Measurements from ENCODE around the gene CELA3B.
A peak's percentile ranks its signal among the peaks of the same experiment; 100 is the strongest.
"Not testable (repeated sequence)": the region's sequence is repeated elsewhere in the genome, so short reads cannot be mapped to it uniquely, and the experiment has no call there.

Gene CELA3B

DNA sequence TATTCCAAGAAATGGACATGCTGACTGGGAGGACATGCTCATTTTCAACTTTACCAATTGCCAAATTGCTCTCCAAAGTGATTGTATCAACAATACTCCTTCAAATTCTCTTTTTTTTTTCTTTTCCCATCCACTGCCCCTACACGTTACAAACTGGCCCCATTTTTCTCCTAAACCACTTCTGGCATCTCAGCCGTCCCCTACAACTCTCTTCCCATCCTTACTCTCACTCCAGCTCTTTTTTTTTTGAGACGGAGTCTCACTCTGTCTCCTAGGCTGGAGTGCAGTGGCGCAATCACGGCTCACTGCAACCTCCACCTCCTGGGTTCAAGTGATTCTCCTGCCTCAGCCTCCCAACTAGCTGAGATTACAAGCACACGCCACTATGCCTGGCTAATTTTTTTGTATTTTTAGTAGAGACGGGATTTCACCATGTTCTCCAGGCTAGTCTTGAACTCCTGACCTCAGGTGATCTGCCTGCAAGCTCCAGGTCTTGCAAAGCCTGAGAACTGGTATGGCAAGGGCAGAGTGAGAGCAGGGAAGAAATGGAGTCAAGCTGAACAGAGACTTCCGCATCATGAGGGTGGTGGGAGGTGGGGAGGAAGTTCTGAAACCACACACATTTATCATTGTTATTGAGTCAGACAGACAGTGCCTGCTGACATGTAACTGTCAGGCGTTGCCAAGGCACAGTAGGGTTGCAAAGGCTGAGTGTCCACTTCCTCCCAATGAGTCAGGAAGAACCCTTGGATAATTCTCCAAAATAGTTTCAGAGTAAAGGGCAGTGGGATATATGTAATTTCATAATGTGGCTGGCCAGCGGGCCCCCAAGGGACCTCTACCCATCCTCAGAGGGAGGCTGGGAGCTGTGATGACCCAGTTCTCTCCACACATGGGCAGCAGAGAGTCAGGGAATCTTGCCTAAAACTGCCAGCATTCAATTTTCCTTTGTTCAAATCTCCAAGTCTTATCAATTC, 42.0 kb downstream of the CELA3B start:
- peak; percentile 56 for DNase-seq

GRCh38 chr1:22021061-22021460, 44.2 kb downstream of the CELA3B start:
- no peak for DNase-seq

DNA sequence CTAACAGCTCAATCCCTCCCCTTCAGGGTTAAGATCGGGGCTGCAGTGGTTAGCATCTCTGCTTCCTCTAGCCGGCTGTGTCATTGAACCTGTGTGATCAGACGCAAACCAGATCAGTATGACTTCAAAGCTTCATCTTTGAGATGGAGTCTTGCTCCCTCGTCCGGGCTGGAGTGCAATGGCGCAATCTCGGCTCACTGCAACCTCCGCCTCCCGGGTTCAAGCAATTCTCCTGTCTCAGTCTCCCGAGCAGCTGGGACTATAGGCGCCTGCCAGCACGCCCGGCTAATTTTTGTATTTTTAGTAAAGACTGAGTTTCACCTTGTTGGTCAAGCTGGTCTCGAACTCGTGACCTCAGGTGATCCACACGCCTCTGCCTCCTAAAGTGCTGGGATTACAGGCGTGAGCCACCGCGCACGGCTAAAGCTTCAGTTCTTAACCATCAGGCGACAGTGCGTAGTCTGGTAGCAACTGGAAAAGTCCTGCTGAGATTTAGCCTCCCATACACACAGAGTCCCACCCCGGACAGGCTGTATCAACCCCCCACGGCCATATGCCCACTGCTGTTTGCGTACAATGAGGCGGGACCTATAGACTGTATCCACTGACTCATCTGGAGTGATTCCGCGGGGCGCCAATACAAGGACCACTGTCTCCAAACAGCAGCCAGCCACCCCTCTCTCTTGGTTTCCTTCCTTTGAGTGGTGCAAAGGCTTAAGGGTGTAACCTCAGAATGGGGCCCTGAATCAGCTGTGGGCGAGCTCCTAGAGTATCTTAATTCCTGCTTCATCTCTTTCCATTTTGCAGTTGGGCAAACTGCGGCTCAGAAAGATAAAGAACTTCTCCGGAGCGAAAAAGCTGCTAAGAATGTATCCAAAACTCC, 47.9 kb downstream of the CELA3B start:
- peak; percentile 59 for DNase-seq

GRCh38 chr1:22025368-22026155, 48.7 kb downstream of the CELA3B start:
- peak; percentile 86 for DNase-seq

DNA sequence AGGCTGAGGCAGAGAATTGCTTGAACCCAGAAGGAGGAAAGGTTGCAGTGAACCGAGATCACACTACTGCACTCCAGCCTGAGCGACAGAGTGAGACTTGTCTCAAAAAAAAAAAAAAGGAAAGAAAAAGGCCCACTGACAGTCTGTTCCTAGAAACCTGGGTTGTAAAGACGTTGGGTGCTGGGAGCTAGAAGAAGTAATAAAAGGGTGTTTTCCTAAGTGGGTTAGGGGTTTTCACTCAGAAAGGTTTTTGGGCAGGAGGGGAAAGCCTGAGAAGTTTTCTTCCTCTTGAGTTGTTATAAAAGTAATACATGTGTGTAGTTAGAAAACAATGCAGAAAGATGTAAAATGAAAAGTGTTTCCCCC, 50.1 kb downstream of the CELA3B start:
- no peak for DNase-seq

DNA sequence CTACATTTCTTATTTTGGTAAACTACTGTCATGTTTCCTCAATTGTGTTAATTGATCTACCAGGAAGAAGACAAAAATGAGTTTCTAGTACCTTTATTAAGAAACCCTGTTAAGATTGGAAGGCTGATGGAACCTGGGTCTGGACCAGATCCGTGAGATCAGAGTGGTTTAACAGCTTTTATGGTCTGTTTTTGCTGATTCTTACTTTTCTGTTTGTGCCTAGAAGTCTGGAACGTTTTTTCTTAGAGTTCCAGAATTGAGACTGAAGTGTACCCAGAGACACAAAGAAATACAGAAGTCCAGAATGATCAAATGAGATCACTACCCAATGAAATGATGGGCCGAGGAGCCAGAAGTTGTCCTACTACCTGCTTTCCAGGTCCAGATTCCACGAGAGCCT, 53.2 kb downstream of the CELA3B start:
- no peak for DNase-seq

GRCh38 chr1:22030473-22030872, 53.7 kb downstream of the CELA3B start:
- no peak for DNase-seq

GRCh38 chr1:22031214-22031962, 54.6 kb downstream of the CELA3B start:
- DNase-seq, result peak; percentile 20

DNA sequence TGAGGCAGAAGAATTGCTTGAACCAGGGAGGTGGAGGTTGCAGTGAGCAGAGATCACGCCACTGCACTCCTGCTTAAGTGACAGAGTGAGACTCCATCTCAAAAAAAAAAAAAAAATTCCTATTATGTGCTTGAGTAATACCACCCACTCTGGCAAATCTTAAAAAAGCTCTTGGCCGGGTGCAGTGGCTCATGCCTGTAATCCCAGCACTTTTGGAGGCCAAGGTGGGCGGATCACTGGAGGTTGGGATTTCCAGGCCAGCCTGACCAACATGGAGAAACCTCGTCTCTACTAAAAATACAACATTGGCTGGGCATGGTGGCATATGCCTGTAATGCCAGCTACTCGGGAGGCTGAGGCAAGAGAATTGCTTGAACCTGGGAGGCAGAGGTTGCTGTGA, 58.0 kb downstream of the CELA3B start:
- DNase-seq, result not testable (repeated sequence)

GRCh38 chr1:22037520-22037919, 60.7 kb downstream of the CELA3B start:
- DNase-seq, result no peak

GRCh38 chr1:22038036-22038435, 61.2 kb downstream of the CELA3B start:
- no peak for DNase-seq

Measured in stimulated activated CD4-positive, alpha-beta T cell treated with anti-CD3 and anti-CD28 coated beads, Interleukin-4, amount 100 ng/mL, for 1 hour (primary cell).